GM12891 (cell line): ENCODE measurements around the gene ENGASE.

Experiments used
- POLR2A ChIP-seq: IDR thresholded peaks from 2 replicates; pipeline ENCODE4 v1.6.1; 2011; ENCODE audit warnings: low read depth, low read length, control low read depth
- POLR2AphosphoS5 ChIP-seq: IDR thresholded peaks from 2 replicates; pipeline ENCODE4 v1.6.1; 2011; ENCODE audit warnings: low read depth, low read length, control low read depth

GRCh38 chr17:79106958-79107357 is 32.3 kb downstream of the ENGASE start:
- TF ChIP-seq POLR2A (no peak), POLR2AphosphoS5 (no peak)
